MM.1S (cell line): ENCODE data around the gene COP1.

Experiments used
- DNase-seq: peaks from one replicate; pipeline ENCODE4 v3.0.0-alpha.2; 2015
- H2AFZ ChIP-seq: fragments of 300-600 bp; sonication (generic); 2 replicates; pipeline ENCODE4 v1.6.0; 2016; ENCODE audit warnings: antibody characterized with exemption, low read length
- H3F3A ChIP-seq: fragments of 300-600 bp; sonication (generic); 2 replicates; pipeline ENCODE4 v1.6.1; 2016; ENCODE audit warnings: mild to moderate bottlenecking, antibody characterized with exemption, low read length, moderate library complexity, mixed read lengths; ENCODE audit not compliant: insufficient read depth
- H3K27ac ChIP-seq: fragments of 300-600 bp; sonication (generic); 2 replicates; pipeline ENCODE4 v1.5.1; 2016; ENCODE audit warnings: mild to moderate bottlenecking, low read length
- H3K27me3 ChIP-seq: fragments of 300-600 bp; sonication (generic); replicated peaks from 2 replicates; pipeline ENCODE4 v1.6.0; 2016; ENCODE audit warnings: low read length; ENCODE audit not compliant: insufficient read depth
- H3K36me3 ChIP-seq: fragments of 300-600 bp; sonication (generic); replicated peaks from 2 replicates; pipeline ENCODE4 v1.6.1; 2016; ENCODE audit warnings: mild to moderate bottlenecking, low read length, mixed read lengths; ENCODE audit not compliant: insufficient read depth
- H3K4me1 ChIP-seq: fragments of 300-600 bp; sonication (generic); 2 replicates; pipeline ENCODE4 v1.6.1; 2016; ENCODE audit warnings: low read length, mixed read lengths
- H3K4me2 ChIP-seq: fragments of 300-600 bp; sonication (generic); 2 replicates; pipeline ENCODE4 v1.6.0; 2016; ENCODE audit warnings: low read depth, low read length
- H3K4me3 ChIP-seq: fragments of 300-600 bp; sonication (generic); 2 replicates; pipeline ENCODE4 v1.5.1; 2016; ENCODE audit warnings: low read length, mixed read lengths
- H3K79me2 ChIP-seq: fragments of 300-600 bp; sonication (generic); 2 replicates; pipeline ENCODE4 v1.6.1; 2016; ENCODE audit warnings: mixed run types, low read length, mixed read lengths
- H3K9ac ChIP-seq: fragments of 300-600 bp; sonication (generic); 2 replicates; pipeline ENCODE4 v1.6.1; 2016; ENCODE audit warnings: low read length, mixed read lengths
- H3K9me2 ChIP-seq: fragments of 300-600 bp; sonication (generic); replicated peaks from 2 replicates; pipeline ENCODE4 v1.6.1; 2016; ENCODE audit warnings: mild to moderate bottlenecking, low read length, mixed read lengths; ENCODE audit not compliant: insufficient read depth
- H3K9me3 ChIP-seq: fragments of 300-600 bp; sonication (generic); replicated peaks from 2 replicates; pipeline ENCODE4 v1.6.1; 2016; ENCODE audit warnings: mild to moderate bottlenecking, low read length, mixed read lengths; ENCODE audit not compliant: insufficient read depth
- H4K20me1 ChIP-seq: fragments of 300-600 bp; sonication (generic); 2 replicates; pipeline ENCODE4 v1.6.1; 2016; ENCODE audit warnings: mild to moderate bottlenecking, low read length, moderate library complexity, mixed read lengths; ENCODE audit not compliant: insufficient read depth
- EZH2 ChIP-seq: fragments of 300-600 bp; sonication (generic); optimal IDR thresholded peaks from 2 replicates; pipeline ENCODE3; 2017; ENCODE audit warnings: low read depth, mild to moderate bottlenecking, antibody characterized with exemption, low read length, mixed read lengths
- EZH2phosphoT487 ChIP-seq: fragments of 300-600 bp; sonication (generic); IDR thresholded peaks from 2 replicates; pipeline ENCODE4 v1.6.1; 2018; ENCODE audit warnings: antibody characterized with exemption, low read length
- TF ChIP-seq, protein P1 (sequence below): fragments of 300-600 bp; sonication (generic); IDR thresholded peaks from 2 replicates; pipeline ENCODE4 v1.5.1; 2016; ENCODE audit warnings: antibody characterized with exemption, low read length, mixed read lengths

The COP1 gene

GRCh38 chr1:175935566-175936115 is 271.4 kb downstream of the COP1 start:
- Histone ChIP-seq H3K9me3 (no peaks in the 10 kb centered on the region), H3K4me2 (no peak overlapping the region), H4K20me1 (no peaks in the 10 kb centered on the region), H3K9ac (no peak overlapping the region), H3K27me3 (no peaks in the 10 kb centered on the region), H3F3A (no peaks in the 10 kb centered on the region), H3K36me3 (no peaks in the 10 kb centered on the region), H3K4me3 (no peak overlapping the region), H3K27ac (no peak overlapping the region), H3K4me1 (no peaks in the 10 kb centered on the region), H3K9me2 (no peaks in the 10 kb centered on the region), H2AFZ (no peak overlapping the region), H3K79me2 (no peaks in the 10 kb centered on the region)
- DNase-seq: no peak
- no peak for TF ChIP-seq EZH2
- no peak for TF ChIP-seq EZH2phosphoT487
- TF ChIP-seq, protein P1, sequence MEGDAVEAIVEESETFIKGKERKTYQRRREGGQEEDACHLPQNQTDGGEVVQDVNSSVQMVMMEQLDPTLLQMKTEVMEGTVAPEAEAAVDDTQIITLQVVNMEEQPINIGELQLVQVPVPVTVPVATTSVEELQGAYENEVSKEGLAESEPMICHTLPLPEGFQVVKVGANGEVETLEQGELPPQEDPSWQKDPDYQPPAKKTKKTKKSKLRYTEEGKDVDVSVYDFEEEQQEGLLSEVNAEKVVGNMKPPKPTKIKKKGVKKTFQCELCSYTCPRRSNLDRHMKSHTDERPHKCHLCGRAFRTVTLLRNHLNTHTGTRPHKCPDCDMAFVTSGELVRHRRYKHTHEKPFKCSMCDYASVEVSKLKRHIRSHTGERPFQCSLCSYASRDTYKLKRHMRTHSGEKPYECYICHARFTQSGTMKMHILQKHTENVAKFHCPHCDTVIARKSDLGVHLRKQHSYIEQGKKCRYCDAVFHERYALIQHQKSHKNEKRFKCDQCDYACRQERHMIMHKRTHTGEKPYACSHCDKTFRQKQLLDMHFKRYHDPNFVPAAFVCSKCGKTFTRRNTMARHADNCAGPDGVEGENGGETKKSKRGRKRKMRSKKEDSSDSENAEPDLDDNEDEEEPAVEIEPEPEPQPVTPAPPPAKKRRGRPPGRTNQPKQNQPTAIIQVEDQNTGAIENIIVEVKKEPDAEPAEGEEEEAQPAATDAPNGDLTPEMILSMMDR: no peak

GRCh38 chr1:175935166-175935565 is 271.9 kb downstream of the COP1 start:
- Histone ChIP-seq H3K9me2 (no peaks in the 10 kb centered on the region), H3K36me3 (no peaks in the 10 kb centered on the region), H3K9ac (no peak overlapping the region), H3K27ac (no peak overlapping the region), H3K27me3 (no peaks in the 10 kb centered on the region), H4K20me1 (no peaks in the 10 kb centered on the region), H3K79me2 (no peaks in the 10 kb centered on the region), H3K4me3 (no peak overlapping the region), H3F3A (no peaks in the 10 kb centered on the region), H3K9me3 (no peaks in the 10 kb centered on the region), H2AFZ (no peak overlapping the region), H3K4me1 (no peaks in the 10 kb centered on the region), H3K4me2 (no peak overlapping the region)
- TF ChIP-seq, protein P1: no peak
- TF ChIP-seq EZH2phosphoT487: no peak
- no peak for DNase-seq

GRCh38 chr1:175933801-175934200 is 273.3 kb downstream of the COP1 start:
- Histone ChIP-seq H3F3A (no peaks in the 10 kb centered on the region), H3K4me1 (no peaks in the 10 kb centered on the region), H4K20me1 (no peaks in the 10 kb centered on the region), H3K27me3 (no peaks in the 10 kb centered on the region), H3K9me2 (no peaks in the 10 kb centered on the region), H3K36me3 (no peaks in the 10 kb centered on the region), H2AFZ (no peak overlapping the region), H3K4me3 (no peak overlapping the region), H3K9me3 (no peaks in the 10 kb centered on the region), H3K79me2 (no peaks in the 10 kb centered on the region), H3K4me2 (no peak overlapping the region), H3K9ac (no peak overlapping the region), H3K27ac (no peak overlapping the region)
- DNase-seq: no peak
- TF ChIP-seq, protein P1: no peak
- no peak for TF ChIP-seq EZH2
- TF ChIP-seq EZH2phosphoT487: no peak
